Measurements from ENCODE around the gene KYAT1. TPM values are rescaled to one million over a fixed set of nuclear protein-coding genes. Genes with fewer than 3 reads are reported as not detected.

The KYAT1 gene
- total RNA-seq, 1 donor from 2014 or later, result 9.5 TPM

- Histone ChIP-seq H3K4me3 (ENCODE audit: low read depth, low read length) (no peak overlapping the region), H3K36me3 (ENCODE audit: control insufficient read depth, insufficient read depth, low read length) (peaks cover 20% of the 10 kb centered on the region), H3K27me3 (ENCODE audit: control insufficient read depth, insufficient read depth, low read length) (no peaks in the 10 kb centered on the region)
- DNase-seq (ENCODE audit: low read depth) (no peak), FAIRE-seq (no peak)
- TF ChIP-seq CTCF (IDR thresholded peaks at IDR 0.05; ENCODE audit: insufficient read depth, low read length, severe bottlenecking), result no peak
These were observed 35.0 kb upstream of the KYAT1 start for GRCh38 chr9:128916745-128917144.

- H3K27me3 ChIP-seq (ENCODE audit: control insufficient read depth, insufficient read depth, low read length), result no peaks in the 10 kb centered on the region
- FAIRE-seq, result no peak
- DNase-seq (ENCODE audit: low read depth), result no peak
- no peak overlapping the region for H3K4me3 ChIP-seq (ENCODE audit: low read depth, low read length)
- TF ChIP-seq CTCF (IDR thresholded peaks at IDR 0.05; ENCODE audit: insufficient read depth, low read length, severe bottlenecking), result no peak
- H3K36me3 ChIP-seq (ENCODE audit: control insufficient read depth, insufficient read depth, low read length), result peaks cover 23% of the 10 kb centered on the region
These were observed 34.5 kb upstream of the KYAT1 start for GRCh38 chr9:128916204-128916603.

GRCh38 chr9:128913995-128914772 lies 32.4 kb upstream of the KYAT1 start:
- Histone ChIP-seq H3K27me3 (ENCODE audit: control insufficient read depth, insufficient read depth, low read length) (no peaks in the 10 kb centered on the region), H3K36me3 (ENCODE audit: control insufficient read depth, insufficient read depth, low read length) (peaks cover 32% of the 10 kb centered on the region), H3K4me3 (ENCODE audit: low read depth, low read length) (no peak overlapping the region)
- TF ChIP-seq CTCF (IDR thresholded peaks at IDR 0.05; ENCODE audit: insufficient read depth, low read length, severe bottlenecking), result no peak
- FAIRE-seq (no peak), DNase-seq (ENCODE audit: low read depth) (no peak)

- FAIRE-seq (no peak), DNase-seq (ENCODE audit: low read depth) (no peak)
- TF ChIP-seq CTCF (IDR thresholded peaks at IDR 0.05; ENCODE audit: insufficient read depth, low read length, severe bottlenecking), result no peak
- H3K27me3 ChIP-seq (ENCODE audit: control insufficient read depth, insufficient read depth, low read length), result no peaks in the 10 kb centered on the region
- peaks cover 42% of the 10 kb centered on the region for H3K36me3 ChIP-seq (ENCODE audit: control insufficient read depth, insufficient read depth, low read length)
- peak overlapping the region; percentile 40 for H3K4me3 ChIP-seq (ENCODE audit: low read depth, low read length)
These were observed 31.5 kb upstream of the KYAT1 start for GRCh38 chr9:128913048-128913900.

GRCh38 chr9:128912270-128912853 lies 30.6 kb upstream of the KYAT1 start:
- FAIRE-seq (peak; percentile 99), DNase-seq (ENCODE audit: low read depth) (peak; percentile 98)
- H3K36me3 ChIP-seq (ENCODE audit: control insufficient read depth, insufficient read depth, low read length), result peaks cover 46% of the 10 kb centered on the region
- peak overlapping the region; percentile 40 for H3K4me3 ChIP-seq (ENCODE audit: low read depth, low read length)
- no peak for TF ChIP-seq CTCF (IDR thresholded peaks at IDR 0.05; ENCODE audit: insufficient read depth, low read length, severe bottlenecking)
- no peaks in the 10 kb centered on the region for H3K27me3 ChIP-seq (ENCODE audit: control insufficient read depth, insufficient read depth, low read length)

Measured in bronchial epithelial cell (primary cell).